ENCODE data around the gene MTFMT.
"Not testable (repeated sequence)": the region's sequence is repeated elsewhere in the genome, so short reads cannot be mapped to it uniquely, and the experiment has no call there.

Gene MTFMT

DNA sequence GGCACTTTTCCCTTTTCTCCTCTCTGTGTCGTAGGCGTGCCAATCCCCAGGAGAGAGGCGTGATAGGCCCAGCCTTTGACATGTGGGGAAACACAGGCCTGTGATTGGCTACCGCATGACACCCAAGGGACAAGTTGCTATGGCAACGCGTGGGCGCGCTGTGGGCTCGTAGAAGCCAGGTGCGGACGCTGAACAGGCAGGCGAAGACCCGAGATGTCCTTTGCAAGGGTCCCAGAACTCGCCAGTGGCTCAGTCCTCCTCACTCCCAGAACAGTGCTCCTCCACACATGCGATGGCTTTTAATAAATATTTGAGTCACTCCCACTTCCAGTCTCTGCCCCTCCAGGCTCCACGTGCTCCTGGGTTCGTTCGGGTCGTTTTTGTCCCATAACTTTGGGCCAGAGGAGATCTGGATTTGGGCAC is 20.0 kb upstream of the MTFMT start:
- TF ChIP-seq, protein P1, sequence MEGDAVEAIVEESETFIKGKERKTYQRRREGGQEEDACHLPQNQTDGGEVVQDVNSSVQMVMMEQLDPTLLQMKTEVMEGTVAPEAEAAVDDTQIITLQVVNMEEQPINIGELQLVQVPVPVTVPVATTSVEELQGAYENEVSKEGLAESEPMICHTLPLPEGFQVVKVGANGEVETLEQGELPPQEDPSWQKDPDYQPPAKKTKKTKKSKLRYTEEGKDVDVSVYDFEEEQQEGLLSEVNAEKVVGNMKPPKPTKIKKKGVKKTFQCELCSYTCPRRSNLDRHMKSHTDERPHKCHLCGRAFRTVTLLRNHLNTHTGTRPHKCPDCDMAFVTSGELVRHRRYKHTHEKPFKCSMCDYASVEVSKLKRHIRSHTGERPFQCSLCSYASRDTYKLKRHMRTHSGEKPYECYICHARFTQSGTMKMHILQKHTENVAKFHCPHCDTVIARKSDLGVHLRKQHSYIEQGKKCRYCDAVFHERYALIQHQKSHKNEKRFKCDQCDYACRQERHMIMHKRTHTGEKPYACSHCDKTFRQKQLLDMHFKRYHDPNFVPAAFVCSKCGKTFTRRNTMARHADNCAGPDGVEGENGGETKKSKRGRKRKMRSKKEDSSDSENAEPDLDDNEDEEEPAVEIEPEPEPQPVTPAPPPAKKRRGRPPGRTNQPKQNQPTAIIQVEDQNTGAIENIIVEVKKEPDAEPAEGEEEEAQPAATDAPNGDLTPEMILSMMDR (IDR thresholded peaks at IDR 0.05; ENCODE audit: low read depth, low read length, missing control alignments) = no peak
- peak; percentile 93 for DNase-seq (ENCODE audit: extremely low read depth, low read depth)
- H3K4me3 ChIP-seq (replicated peaks; ENCODE audit: low read depth, low read length) = peak overlapping the region; percentile 33

DNA sequence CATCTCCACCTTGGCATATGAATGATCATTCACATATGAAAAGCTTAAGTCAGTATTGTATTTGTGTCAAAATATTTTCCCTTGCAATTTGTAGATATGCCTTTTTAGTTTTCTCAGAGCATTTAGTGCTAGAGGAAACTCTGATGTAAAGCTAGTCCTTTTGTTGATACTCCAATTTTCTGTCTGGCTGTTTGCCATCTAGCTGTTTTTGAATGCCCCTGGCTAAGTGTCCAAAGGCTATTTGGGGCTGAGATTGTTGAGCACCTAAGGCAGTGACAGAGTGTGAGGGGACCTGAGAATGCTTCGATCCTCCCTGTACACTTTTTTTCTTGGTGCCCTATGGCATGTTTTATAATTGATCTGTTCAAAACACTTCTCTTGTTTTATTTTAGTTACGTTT is 18.8 kb upstream of the MTFMT start:
- H3K4me3 ChIP-seq (replicated peaks; ENCODE audit: low read depth, low read length) = no peak overlapping the region
- TF ChIP-seq, protein P1 (IDR thresholded peaks at IDR 0.05; ENCODE audit: low read depth, low read length, missing control alignments) = no peak
- DNase-seq (ENCODE audit: extremely low read depth, low read depth) = no peak

DNA sequence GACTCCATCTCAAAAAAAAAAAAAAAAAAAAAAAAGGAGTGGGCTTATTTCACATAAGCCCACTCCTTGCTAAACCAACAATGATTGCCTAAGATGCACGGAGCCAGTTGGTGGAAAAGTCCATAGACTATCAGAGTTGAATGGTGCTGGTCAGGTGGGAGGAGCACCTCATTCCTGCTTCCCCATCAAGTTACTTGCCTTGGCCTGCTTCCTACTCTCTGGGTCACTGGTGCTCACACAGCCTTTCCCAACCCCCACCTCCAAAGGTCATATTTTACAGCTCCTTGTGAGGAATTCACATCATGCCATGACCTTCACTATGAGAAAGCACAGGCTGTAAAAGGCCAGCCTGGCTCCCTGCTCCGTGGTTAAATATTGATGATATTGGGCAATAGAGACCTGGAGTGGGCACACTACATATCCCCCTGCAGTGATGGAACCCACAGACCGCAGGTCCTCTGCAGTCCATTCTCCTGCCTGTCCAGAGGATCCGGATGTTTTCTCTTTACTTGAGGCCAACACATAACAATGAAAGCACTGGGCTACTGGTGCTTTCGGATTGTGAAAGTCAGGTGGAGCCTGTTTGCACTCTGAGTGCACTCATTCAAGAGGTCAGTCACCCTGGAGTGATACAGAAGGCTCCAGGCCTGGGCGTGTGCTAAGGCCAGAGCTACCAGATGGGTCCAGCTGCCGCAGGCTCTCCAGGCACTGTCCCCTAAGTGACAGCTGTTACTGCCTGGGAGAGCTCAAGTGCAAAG is 15.5 kb upstream of the MTFMT start, which contains the start of gene SLC51B:
Gene SLC51B (plus strand): TSS at position 664 of the 758 bp plus-strand sequence. CDS start 4,618 bp downstream, outside the sequence.
- no peak for DNase-seq (ENCODE audit: extremely low read depth, low read depth)
- TF ChIP-seq, protein P1 (IDR thresholded peaks at IDR 0.05; ENCODE audit: low read depth, low read length, missing control alignments) = no peak
- H3K4me3 ChIP-seq (replicated peaks; ENCODE audit: low read depth, low read length) = no peak within 1 kb of the TSS

DNA sequence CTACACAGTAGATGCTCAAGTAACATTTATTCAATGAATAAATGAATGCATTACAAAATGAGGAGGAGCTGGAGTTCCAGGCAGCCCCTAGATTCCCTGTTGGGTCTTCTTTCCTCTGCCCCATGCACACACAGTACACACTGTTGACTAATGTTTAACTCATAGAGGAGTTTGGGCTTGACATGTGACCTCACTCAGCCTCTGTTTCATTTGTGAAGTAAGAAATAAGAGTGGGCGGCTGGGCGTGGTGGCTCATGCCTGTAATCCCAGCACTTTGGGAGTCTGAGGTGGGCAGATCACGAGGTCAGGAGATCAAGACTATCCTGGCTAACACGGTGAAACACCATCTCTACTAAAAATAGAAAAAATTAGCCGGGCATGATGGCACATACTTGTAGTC is 14.8 kb upstream of the MTFMT start:
- DNase-seq (ENCODE audit: extremely low read depth, low read depth); H3K4me3 ChIP-seq (replicated peaks; ENCODE audit: low read depth, low read length): not testable (repeated sequence)

DNA sequence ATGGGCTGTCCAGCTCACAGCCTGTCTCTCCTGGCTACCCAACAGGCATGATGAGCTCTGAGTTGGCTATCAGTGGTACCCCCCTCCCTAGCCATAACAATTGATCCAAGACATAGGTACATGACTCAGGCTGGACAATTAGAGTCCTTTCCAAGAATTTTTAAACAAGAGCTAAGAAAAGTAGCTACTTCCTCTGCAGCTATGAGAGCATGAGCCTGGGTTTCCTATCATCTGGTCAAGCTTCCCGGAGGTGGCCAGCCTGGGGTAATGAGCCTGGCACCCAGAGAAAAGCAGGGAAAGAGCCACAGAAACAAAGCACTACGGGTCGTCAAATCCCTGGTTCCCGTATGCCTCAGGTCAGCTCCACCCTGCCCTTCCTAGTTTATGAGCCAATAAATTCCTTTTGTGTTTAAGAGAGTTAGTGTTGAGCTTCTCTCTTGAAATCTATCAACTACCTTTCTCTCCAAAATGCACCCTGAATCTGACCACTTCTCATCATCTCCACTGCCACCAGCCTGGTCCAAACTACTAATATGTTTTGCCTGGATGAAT is 13.4 kb upstream of the MTFMT start:
- no peak for DNase-seq (ENCODE audit: extremely low read depth, low read depth)
- H3K4me3 ChIP-seq (replicated peaks; ENCODE audit: low read depth, low read length) = no peak overlapping the region
- TF ChIP-seq, protein P1 (IDR thresholded peaks at IDR 0.05; ENCODE audit: low read depth, low read length, missing control alignments) = no peak

DNA sequence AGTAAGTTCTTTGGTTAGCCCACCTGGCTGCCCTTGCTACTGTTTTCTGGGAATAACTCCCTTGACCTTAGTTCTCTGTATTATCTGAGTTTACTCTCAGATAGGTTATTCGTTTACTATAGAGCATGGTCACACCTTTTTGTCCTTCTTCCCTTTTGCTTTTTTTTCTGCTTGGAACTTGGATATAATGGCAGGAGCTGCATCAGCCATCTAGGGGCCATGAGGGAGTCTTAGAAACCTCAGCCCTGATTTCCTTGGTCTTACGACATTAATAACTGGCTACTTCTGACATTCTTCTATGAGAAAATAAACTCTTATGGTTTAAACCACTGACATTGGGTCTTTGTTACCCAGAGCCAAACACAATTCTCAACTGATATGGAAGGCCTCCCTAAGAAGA is 12.3 kb upstream of the MTFMT start:
- H3K4me3 ChIP-seq (replicated peaks; ENCODE audit: low read depth, low read length) = no peak overlapping the region
- DNase-seq (ENCODE audit: extremely low read depth, low read depth) = no peak
- TF ChIP-seq, protein P1 (IDR thresholded peaks at IDR 0.05; ENCODE audit: low read depth, low read length, missing control alignments) = no peak

DNA sequence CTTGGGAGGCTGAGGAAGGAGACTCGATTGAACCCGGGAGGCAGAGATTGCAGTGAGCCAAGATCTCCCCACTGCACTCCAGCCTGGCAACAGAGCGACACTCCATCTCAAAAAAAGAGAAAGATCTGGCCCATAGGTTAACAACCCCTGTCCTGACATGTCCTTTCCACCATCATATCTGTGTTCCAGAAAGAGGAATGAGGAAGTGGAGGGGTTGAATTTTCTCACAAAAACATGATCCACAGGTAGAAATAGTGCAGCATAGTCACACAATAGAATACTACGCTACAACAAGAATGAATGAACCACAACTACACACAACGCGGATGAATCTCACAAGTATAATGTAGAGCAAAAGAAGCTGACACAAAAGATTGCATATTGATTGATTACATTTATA is 11.0 kb upstream of the MTFMT start:
- TF ChIP-seq, protein P1 (IDR thresholded peaks at IDR 0.05; ENCODE audit: low read depth, low read length, missing control alignments) = no peak
- no peak for DNase-seq (ENCODE audit: extremely low read depth, low read depth)
- H3K4me3 ChIP-seq (replicated peaks; ENCODE audit: low read depth, low read length) = no peak overlapping the region

Data from HFF-Myc (cell line).